Glomerular endothelial cell (primary cell): ENCODE results near the gene ZNFX1. TPM values are rescaled to one million over a fixed set of nuclear protein-coding genes. Genes with fewer than 3 reads are reported as not detected.
"Not testable (repeated sequence)": the region's sequence is repeated elsewhere in the genome, so short reads cannot be mapped to it uniquely, and the experiment has no call there.

ENCODE experiments used
- DNase-seq: peaks from one replicate; pipeline ENCODE4 v3.0.0-alpha.2; 2011; ENCODE audit warnings: low read depth, low spot score; ENCODE audit errors: extremely low read depth
- total RNA-seq: library from RNA; depleted of rRNA; stranded (reverse); fragments of >200 nt; gene quantifications from 2 replicates; pipeline ENCODE4 v1.2.3, GENCODE V29; 2015

Gene ZNFX1
- total RNA-seq, 1 donor from 2014 or later, result 60.0 TPM

- DNase-seq, result no peak
These were observed 25.1 kb downstream of the ZNFX1 start for GRCh38 chr20:49252556-49253350.

GRCh38 chr20:49248879-49249665 lies 28.8 kb downstream of the ZNFX1 start:
- no peak for DNase-seq

- DNase-seq, result no peak
These were observed 29.6 kb downstream of the ZNFX1 start for GRCh38 chr20:49248301-49248700.

- DNase-seq, result peak; percentile 62
These were observed 30.1 kb downstream of the ZNFX1 start for GRCh38 chr20:49247792-49248191.

GRCh38 chr20:49247169-49247723 lies 30.6 kb downstream of the ZNFX1 start:
- DNase-seq, result no peak

- no peak for DNase-seq
These were observed 31.7 kb downstream of the ZNFX1 start for GRCh38 chr20:49245921-49246740.

- DNase-seq, result no peak
These were observed 40.3 kb downstream of the ZNFX1 start for GRCh38 chr20:49237531-49237930.

- DNase-seq, result no peak
These were observed 41.6 kb downstream of the ZNFX1 start for GRCh38 chr20:49236301-49236700.

GRCh38 chr20:49234831-49235230 lies 43.0 kb downstream of the ZNFX1 start:
- DNase-seq, result no peak

GRCh38 chr20:49233226-49233625 lies 44.6 kb downstream of the ZNFX1 start:
- DNase-seq, result no peak

- DNase-seq, result no peak
These were observed 46.4 kb downstream of the ZNFX1 start for GRCh38 chr20:49231471-49231870.

- DNase-seq, result no peak
These were observed 47.2 kb downstream of the ZNFX1 start for GRCh38 chr20:49230561-49231133.

GRCh38 chr20:49230021-49230420 lies 47.8 kb downstream of the ZNFX1 start:
- DNase-seq, result no peak

- DNase-seq, result no peak
These were observed 48.5 kb downstream of the ZNFX1 start for GRCh38 chr20:49229381-49229780.

GRCh38 chr20:49228676-49229075 lies 49.2 kb downstream of the ZNFX1 start:
- no peak for DNase-seq

GRCh38 chr20:49225896-49226295 lies 52.0 kb downstream of the ZNFX1 start:
- no peak for DNase-seq

- DNase-seq, result no peak
These were observed 57.7 kb downstream of the ZNFX1 start for GRCh38 chr20:49219924-49220831.

- peak; percentile 95 for DNase-seq
These were observed 58.5 kb downstream of the ZNFX1 start, which contains the start of gene DDX27 for GRCh38 chr20:49219091-49219923. Gene DDX27 (plus strand): TSS chr20:49219416. CDS start chr20:49219449, 33 bp downstream.

GRCh38 chr20:49218739-49219090 lies 59.1 kb downstream of the ZNFX1 start:
- DNase-seq, result not testable (repeated sequence)
